Embryonic facial prominence (tissue), 1 donor: ENCODE results near the gene MARF1.
A peak's percentile ranks its signal among the peaks of the same experiment; 100 is the strongest.
"Not testable (repeated sequence)": the region's sequence is repeated elsewhere in the genome, so short reads cannot be mapped to it uniquely, and the experiment has no call there.

ENCODE experiments used
- DNase-seq: peaks from one replicate; pipeline ENCODE4 v3.0.0-alpha.2; 2016; ENCODE audit errors: extremely low spot score

The MARF1 gene

DNA sequence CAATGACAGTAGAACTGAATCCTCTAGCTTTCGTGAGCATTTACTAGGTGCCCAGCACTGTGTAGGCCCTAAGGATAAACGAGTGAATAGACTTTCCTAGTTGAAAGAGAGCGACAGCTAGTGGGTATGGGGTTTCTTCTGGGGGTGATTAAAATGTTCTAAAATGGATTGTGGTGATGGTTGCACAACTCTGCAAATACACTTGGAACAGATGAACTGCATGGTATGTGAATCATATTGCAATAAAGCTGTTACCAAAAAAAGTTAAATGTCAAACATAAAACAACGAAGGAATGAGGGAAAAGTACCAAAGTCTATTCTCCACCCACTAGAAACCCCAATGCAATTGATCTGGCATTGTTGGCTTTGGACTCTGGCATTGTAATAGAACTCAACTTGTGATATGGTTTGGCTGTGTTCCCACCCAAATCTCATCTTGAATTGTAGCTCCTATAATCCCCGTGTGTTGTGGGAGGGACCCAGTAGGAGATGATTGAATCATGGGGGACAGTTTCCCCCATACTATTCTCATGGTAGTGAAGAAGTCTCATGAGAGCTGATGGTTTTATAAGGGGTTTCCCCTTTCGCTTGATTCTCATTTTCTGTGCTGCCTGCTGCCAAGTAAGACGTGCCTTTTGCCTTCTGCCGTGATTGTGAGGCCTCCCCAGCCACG, 70.5 kb downstream of the MARF1 start:
- DNase-seq = peak; percentile 8

- DNase-seq = no peak
Observed at GRCh38 chr16:15571557-15571956, 71.4 kb downstream of the MARF1 start.

DNA sequence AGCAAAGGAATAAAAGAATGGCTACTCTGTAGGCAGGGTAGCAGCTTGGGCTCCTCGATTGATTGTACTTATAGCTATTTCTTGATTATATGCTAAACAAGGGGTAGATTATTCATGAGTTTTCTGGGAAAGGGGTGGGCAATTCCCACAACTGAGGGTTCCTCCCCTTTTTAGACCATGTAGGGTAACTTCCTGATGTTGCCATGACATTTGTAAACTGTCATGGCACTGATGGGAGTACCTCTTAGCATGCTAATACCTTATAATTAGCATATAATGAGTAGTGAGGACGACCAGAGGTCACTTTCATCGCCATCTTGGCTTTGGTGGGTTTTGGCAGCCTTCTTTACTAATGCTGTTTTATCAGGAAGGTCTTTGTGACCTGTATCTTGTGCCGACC, 72.3 kb downstream of the MARF1 start:
- not testable (repeated sequence) for DNase-seq

- DNase-seq = no peak
Observed at GRCh38 chr16:15567823-15568222, 75.1 kb downstream of the MARF1 start.

- DNase-seq = no peak
Observed at GRCh38 chr16:15566095-15566494, 76.9 kb downstream of the MARF1 start.

GRCh38 chr16:15564604-15565339, 78.2 kb downstream of the MARF1 start:
- DNase-seq = no peak

GRCh38 chr16:15559176-15559575, 83.8 kb downstream of the MARF1 start:
- DNase-seq = no peak

GRCh38 chr16:15557258-15557657, 85.7 kb downstream of the MARF1 start:
- DNase-seq = no peak

GRCh38 chr16:15556130-15556529, 86.8 kb downstream of the MARF1 start:
- no peak for DNase-seq

DNA sequence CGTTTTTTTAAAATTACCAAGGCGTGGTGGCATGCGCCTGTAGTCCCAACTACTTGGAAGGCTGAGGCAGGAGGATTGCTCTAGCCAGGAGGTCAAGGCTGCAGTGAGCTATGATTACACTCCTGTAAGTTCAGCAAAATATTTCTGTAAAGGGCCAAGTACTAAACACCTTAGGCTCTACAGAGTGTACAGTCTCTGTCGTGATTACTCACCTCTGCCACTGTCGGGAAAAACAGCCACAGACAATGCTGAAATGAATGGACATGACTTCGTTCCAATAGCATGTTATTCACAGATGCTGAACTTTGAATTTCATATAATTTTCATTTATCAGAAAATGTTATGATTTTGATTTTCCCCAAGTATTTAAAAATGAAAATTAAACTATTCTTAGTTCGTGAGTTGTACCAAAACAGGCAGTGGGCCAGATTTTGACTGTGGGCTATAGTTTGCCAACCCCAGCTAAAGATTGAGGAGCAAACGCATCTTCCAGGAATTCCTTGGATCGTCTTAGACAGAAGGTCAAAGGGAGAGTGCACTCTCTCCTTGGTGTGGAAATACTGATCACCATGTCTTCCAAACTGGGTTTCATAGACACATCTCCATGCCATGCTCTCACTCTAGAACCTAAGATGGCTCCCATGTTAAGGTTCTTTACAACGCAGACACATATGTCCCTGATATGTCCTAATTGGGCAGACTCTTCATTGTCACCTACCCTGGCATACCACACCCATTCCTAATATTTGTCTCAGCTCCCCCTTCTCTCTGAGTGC, 89.5 kb downstream of the MARF1 start:
- no peak for DNase-seq

DNA sequence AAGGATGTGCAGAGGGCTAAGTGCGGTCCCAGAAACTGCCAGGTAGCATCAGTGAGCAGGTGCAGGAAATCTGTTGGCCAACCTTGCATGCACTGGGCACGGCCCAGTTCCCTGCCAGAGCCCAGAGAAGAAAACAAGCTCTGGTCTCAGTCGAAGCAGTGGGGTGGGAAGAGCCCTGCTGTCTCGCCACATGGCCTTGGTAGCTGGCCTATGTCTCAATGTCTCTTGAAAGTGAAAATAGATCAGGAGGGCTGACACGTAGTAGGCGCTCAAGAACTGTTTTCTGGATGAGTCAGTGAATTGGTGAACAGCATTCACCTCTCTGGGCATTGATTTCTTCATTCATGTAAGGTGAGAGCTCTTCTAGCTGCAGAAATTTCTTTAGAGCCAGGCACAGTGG, 90.4 kb downstream of the MARF1 start:
- no peak for DNase-seq

- no peak for DNase-seq
Observed at GRCh38 chr16:15548482-15548891, 94.5 kb downstream of the MARF1 start.

GRCh38 chr16:15547768-15548096, 95.2 kb downstream of the MARF1 start:
- no peak for DNase-seq

- not testable (repeated sequence) for DNase-seq
Observed at GRCh38 chr16:15547072-15547767, 95.7 kb downstream of the MARF1 start.

DNA sequence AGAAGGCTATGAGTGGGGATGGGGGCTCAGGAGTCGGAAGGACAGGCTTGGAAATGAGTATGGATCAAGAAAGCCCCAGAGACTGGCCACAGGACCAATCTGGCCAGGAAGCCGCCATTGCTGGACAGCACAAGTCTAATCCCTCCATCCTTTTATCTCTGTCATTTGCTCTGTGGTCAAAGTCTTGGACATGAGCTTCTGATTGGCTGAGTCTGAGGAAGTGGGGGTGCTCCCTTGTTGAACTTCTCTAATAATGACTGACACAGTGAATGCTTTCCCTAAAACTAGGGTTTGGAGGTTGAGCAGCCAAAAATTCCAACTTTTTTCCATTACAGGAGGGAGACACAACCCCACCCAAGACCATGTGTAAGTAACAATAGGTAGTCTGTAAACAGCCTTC, 97.4 kb downstream of the MARF1 start:
- DNase-seq = no peak

GRCh38 chr16:15544405-15544804, 98.5 kb downstream of the MARF1 start:
- DNase-seq = no peak
